NK-92 (cell line): ENCODE measurements around the gene ZFP36L1.

Experiments used
- DNase-seq: peaks from one replicate; lab custom pipeline; 2025; ENCODE audit not compliant: unreplicated experiment; lab: John Stamatoyannopoulos, UW

Gene ZFP36L1

GRCh38 chr14:68816183-68816942 is 23.5 kb upstream of the ZFP36L1 start:
- no peak for DNase-seq

DNA sequence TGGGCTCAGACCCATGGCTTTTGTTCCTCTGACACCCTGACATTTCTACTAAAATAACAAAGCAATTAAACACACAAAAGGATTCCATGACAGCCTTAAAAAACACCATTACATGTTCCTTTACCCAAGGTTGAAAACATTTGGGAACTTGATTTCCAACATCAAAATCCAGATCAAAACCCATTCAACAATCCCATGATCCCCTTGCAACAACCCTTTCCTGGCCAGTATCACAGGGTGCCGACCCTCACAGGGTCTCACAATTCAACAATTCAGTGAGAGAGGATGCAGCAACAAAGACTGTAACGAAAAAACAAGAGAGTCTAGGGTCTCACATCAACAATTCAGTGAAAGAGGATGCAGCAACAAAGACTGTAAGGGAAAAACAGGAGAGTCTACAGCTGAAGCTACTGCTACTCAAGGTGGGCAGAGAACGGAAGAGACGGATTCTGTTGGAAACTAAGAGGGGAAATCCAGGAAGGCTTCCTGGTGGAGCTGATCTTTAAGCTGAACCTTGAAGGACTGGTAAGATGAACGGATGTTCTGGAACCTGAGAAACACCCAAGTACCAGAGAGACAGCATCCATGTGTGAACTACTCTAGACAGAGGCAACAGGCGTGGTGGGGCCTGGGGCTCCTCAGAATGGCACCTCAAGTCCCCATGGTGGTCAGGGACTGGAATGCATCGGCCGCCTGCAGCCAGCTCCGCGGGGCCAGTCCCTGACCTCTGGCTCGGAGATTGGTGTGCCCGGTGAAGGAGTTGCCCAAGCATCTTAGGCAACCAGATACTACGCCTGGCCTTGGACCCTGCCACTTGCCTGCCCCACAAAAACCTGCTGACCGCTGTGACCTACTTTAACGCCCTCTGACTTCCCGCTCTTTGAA is 22.7 kb upstream of the ZFP36L1 start:
- no peak for DNase-seq

DNA sequence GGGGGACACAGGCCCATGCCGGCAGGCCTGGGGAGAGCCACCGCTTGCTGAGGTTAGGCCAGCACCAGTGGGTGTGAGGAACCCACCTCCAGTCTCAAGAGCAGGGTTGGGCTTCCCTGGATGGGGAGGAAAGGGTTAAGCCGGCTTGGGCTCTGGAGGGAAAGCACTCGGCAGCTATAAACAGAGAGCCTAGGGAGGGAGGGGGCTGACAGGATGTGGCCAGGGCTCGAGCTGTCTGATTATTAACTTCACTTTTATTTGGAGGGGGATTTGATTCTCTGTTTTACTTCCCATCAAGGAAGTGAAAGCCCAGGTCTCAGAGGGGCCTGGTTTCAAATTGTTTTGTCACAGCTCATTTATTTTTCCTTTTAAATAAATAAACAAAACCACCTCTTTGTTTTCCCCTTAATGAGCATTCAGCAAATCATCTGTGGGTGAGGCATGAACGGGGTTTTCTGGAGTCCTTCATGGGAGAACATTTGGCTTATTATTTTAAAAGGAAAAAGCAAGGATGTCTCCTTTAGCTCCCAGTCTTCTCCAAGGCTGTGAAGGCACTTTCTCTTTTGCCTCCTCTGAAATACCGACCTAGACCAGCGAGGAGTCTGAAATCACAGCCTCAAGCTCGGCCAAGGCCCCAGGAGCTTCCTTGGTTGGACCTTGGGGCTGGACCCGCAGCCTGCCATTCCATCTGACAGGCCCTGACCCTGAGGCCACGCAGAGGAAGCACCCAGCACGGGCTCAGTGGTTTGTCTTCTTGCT is 21.9 kb upstream of the ZFP36L1 start:
- DNase-seq, result no peak

DNA sequence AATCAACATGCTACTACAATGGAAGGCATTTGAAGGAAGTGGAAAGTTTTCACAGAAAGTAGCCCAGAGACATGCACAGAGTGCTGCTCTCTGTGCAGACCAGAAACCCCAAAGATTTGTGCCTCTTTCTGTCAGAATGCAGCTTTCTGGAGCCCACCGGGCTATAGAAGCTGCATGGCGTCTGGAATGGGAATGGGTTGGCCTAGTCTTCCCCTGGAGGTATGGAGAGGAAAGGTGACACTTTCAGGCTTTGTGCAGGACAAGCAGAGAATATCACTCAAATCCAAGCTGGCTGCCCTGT is 21.3 kb upstream of the ZFP36L1 start:
- DNase-seq, result no peak

- no peak for DNase-seq
Observed at GRCh38 chr14:68813318-68813838, 20.5 kb upstream of the ZFP36L1 start.

GRCh38 chr14:68811171-68811570 is 18.3 kb upstream of the ZFP36L1 start:
- no peak for DNase-seq

DNA sequence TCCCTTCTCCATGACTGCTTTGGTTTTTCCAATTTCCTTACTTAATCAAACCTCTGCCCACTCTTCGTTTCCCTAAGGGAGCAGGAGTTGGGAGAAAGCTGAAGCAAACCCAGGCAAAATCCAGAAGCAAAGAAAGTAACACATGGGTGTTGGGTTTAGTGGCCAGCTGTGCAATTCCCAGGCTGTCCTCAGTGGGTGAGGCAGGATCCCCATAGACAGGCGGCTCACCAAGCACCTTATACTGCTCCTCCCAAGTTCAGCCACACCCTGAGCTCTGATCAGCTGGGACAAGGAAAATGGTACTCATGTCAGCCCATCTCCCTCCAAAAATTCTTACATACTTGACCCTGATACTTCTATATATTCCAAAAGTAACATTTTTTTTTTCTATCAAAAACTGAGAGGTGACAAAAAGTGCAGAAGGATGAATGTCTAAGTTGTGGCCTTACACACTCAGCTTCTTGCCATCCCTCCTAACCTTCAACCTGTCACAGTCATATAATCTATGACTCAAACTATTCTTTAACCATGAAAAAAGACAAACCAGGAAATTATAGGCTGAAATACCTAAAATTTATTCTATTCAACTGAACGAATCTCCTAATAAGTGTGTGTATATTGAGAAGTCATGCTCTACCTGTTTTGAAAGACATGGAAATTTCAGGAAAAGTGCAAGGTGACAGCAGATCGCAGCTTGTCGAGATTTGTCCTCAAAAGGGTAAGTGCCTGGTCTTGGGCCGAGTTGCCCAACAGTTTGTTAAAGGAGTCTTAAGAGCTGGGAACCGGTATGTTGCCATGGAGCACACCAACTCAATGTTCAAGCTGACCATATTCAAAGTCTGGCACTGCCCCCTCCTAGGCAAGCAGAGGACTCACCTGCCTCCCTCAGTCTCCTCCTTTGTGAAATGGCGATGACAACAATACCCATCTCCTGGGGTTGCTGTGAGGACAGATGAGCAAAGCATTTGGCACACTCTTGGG is 17.6 kb upstream of the ZFP36L1 start:
- DNase-seq, result no peak

- DNase-seq, result no peak
Observed at GRCh38 chr14:68809524-68809923, 16.7 kb upstream of the ZFP36L1 start.

- DNase-seq, result no peak
Observed at GRCh38 chr14:68808696-68809480, 16.0 kb upstream of the ZFP36L1 start.

GRCh38 chr14:68807987-68808386 is 15.1 kb upstream of the ZFP36L1 start:
- no peak for DNase-seq

DNA sequence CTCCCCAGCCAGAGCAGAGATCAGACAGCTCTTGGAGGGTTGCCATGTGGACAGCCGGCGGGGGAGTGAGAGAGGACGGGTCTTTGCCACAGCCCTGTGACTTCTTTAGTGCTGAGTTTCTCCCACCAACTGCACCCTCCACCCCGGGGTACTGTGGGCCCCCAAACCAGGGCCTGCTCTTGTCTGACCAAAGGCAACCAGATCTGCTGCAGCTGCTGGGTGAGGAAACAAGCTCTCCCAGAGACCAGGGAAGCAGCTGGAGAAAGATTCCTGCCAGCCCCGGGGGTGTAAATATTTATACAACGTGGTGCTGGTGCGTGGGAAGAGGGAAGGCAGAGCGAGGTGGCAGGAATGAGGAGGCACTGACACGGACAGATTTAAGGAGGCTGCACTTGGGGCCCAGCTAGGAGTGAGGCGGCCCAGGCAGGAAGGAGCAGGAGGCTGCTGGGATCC is 14.3 kb upstream of the ZFP36L1 start:
- no peak for DNase-seq

- no peak for DNase-seq
Observed at GRCh38 chr14:68806526-68807147, 13.8 kb upstream of the ZFP36L1 start.

DNA sequence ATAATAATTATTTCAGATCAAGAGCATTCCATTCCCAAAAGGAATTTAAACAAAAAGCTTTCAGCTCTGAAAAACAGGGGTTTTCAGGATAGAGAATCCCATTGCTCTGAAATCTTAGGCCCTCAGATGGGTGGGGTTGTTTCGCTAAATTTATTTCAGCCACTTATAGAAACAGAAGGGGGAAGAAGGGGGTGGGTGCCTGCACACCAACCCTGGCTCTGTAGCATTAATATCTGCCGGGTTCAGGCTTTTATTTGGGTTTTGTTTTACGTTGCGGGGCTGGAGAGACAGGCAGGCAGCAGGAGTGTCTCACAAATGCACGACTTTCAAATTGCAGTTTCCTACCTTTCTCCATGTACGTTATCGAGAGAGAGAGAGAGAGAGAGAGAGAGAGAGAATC is 12.5 kb upstream of the ZFP36L1 start:
- DNase-seq, result no peak

- DNase-seq, result no peak
Observed at GRCh38 chr14:68801631-68802030, 8.8 kb upstream of the ZFP36L1 start.

GRCh38 chr14:68800953-68801352 is 8.1 kb upstream of the ZFP36L1 start:
- no peak for DNase-seq

DNA sequence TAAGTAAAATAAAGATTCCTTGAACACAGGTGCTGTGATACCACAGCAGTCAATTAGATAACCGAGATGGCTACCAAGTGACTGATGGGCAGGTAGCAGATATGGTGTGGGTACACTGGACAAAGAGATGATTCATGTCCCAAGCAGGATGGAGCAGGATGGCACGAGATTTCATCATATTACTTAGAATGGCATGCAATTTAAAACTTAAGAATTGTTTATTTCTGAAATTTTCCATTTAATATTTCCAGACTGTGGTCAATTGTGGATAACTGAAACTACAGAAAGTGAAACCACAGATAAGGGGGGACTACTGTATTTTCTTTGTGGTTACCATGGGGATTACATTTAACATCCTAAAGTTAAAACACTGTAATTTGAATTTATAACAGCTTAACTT is 7.5 kb upstream of the ZFP36L1 start:
- no peak for DNase-seq

- DNase-seq, result no peak
Observed at GRCh38 chr14:68798621-68799020, 5.8 kb upstream of the ZFP36L1 start.

DNA sequence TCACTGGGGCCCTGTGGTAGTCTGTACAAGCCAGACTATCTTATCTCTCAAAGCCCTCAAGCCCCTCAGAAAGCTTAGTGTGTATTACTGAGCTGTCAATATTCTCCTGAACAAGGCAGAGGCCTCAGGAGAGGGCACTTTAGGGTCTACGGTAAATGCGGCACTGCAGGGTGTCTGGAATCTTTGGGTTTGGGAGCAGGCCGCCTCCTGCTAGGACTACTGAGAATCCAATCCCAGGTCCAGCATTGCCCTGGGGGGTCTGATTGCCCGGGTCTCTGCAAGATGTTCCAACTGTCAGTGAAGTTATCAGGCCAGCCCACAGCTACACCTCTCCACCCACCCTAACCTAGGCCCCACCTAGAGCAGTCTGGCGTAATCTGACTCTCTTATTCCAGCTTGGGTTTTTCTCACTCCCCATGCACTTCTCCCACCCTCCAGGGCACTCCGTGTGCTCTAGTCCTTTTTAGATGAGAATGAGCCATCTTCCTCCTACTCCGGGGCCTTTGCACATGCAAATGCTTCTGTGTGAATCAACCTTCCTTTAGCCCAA is 4.3 kb upstream of the ZFP36L1 start:
- no peak for DNase-seq
